NCI-H1417 treated with DMSO at 0.1 percent for 48 hours (cell line): ENCODE measurements around the gene BACE2.
"Not testable (repeated sequence)": the region's sequence is repeated elsewhere in the genome, so short reads cannot be mapped to it uniquely, and the experiment has no call there.

Experiments used
- DNase-seq: peaks from one replicate; lab custom pipeline; 2025; lab: John Stamatoyannopoulos, UW

Gene BACE2

GRCh38 chr21:41185802-41186201, 17.8 kb downstream of the BACE2 start:
- DNase-seq = no peak

DNA sequence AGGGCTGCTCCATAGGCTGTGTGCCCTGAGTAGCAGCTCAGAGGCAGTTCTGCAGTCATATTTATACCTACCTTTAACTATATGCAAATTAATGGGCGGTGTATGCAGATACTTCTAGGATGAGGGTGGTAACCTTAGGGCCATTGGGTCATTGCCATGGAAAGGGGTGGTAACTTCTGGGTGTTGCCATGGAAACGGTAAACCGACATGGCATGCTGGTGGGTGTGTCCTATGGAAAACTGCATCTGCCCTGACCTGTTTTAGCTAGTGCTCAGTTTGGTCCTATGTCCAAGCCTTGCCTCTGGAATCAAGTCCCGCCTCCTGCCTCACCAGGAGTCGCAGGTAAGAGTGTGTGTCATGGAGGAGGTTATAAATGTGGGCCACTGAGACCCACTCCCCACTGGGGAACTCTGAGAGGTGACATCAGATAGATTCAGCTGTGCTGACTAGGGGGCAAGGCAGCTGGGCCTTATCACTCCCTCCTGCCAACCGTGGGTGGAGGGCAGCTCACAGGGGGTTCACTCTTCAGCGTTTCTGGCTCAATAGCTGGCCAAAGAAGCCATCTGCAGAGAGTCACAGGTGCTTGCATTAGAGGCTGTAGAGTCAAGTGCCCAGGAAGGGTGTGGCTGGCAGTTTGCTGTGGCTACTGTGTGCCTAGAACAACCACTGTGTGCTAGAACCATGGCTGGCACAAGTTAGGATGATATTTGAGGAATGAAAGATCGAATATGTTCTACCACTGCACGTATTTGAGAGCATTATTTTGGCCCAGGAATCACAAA, 19.0 kb downstream of the BACE2 start:
- no peak for DNase-seq

GRCh38 chr21:41187537-41188025, 19.6 kb downstream of the BACE2 start:
- no peak for DNase-seq

DNA sequence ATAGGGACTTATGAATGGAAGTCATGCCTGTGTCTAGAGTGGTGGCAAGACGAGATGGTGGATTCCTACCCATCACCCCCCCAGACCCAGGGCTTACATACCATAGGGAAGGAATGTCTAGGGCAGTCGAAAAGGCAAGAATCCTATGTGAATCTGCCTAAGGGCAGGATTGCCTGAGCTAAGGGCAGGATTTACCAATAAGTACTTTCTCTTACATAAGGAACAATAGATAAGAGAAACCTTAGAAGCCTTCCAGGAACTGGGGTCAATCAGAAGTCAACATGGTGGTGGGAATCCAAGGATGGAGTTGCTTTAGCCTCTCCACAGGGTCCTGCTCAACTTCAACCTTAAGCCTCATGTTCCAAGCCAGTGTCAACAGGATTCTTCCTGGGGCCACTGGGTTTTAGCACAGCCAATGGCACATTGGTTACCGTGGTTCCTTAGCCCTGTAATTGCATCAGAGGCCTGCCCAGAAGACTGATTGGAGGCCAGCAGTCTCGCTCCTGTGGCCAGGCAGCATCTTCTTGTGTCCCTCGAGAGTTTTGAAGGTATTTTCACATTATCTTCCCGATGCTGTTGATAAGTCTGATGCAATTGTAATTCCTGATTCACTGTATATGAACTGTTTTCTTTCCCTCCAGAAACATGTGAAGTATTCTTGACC, 20.7 kb downstream of the BACE2 start:
- no peak for DNase-seq

DNA sequence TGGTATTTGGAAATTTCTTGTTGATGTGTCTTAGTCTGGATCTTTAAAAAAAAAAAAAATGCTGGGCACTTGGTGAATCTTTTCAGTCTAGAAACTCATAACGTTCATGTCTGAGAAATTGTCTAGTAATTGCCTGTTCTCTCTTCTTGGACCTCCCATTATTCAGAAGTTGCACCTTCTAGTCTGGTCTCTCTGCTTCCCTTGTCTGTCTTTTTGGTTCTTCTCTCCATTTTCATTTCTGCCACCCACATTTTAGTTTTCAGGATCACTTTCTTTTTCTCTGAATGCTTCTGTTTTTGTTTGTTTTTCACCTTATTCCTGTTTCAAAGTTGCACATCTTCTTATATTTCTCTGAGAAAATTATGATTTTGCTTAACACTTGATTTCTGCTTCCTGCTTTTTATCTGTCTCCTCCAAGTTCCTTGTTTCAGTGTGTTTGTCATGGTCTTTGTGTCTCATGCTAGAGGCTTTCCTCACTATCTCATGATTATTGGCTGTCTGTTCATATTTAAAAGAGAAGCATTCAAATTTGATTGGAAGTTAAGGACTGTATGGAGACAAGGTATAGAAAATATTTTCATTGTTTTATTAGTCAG, 21.3 kb downstream of the BACE2 start:
- DNase-seq = no peak

DNA sequence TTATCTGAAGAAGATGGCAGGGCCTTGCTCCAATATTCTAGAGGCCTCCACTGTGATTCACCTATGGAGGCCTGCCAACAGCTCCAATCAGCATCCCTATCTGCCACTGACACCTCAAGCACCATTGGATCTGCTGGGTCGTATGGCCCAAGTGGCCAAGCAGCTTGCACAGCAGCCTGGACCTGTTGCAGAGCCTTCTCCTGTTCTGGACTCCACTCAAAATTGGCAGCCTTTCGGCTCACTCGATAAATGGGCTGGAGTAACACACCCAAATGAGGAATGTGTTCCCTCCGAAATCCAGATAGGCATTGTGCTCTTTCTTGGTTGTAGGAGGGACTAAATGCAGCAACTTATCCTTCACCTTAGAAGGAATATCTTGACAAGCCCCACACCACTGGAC, 24.6 kb downstream of the BACE2 start:
- DNase-seq = not testable (repeated sequence)

DNA sequence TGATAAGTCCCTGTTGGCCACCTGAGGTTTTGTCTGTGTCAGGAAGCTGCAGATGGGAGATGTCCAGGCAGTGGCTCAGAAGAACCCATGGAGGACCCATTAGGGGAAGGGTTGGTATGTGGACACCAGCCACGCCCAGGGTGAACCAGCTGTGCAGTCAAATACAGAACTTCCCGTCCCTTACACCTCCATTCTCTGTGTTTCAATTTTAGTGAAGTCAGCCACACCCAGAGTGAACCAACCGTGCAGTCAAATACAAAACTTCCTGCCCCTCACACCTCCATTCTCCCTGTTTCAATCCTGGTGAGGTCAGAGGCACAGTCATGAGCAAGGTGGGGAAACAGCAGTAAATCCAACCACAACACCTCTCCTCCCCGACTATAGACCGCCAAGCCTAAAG, 27.4 kb downstream of the BACE2 start:
- DNase-seq = no peak

GRCh38 chr21:41196993-41197392, 29.0 kb downstream of the BACE2 start:
- DNase-seq = no peak

DNA sequence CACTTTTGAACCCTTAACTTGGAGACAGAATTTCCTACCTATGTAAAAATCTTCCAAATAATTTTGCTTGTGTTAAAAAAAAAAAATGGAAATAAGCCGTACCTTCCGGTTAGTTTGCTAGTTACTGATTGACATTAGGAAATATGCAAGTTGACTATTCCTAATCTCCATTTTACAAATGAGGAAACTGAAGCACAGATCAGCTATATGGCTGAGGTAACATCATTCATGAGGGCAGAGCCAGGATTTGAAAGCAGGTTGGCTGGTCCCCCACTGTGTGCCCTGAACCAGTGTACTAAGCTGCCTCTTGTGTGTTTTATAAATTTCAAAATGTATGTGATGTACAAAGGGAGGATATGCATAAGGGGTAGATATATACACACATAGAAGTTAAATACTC, 29.6 kb downstream of the BACE2 start:
- DNase-seq = no peak

DNA sequence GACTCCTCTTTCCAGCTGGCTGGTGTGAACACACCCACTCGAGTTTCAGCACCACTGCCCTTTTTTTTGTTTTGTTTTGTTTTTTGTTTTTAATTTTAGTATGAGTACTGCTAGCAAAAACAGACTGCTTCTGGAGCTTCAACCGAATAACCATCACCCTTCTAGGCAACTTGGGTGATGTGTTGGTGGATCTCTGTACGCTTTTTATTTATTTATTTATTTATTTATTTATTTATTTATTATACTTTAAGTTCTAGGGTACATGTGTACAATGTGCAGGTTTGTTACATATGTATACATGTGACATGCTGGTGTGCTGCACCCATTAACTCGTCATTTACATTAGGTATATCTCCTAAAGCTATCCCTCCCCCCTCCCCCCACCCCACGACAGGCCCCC, 30.7 kb downstream of the BACE2 start:
- not testable (repeated sequence) for DNase-seq

DNA sequence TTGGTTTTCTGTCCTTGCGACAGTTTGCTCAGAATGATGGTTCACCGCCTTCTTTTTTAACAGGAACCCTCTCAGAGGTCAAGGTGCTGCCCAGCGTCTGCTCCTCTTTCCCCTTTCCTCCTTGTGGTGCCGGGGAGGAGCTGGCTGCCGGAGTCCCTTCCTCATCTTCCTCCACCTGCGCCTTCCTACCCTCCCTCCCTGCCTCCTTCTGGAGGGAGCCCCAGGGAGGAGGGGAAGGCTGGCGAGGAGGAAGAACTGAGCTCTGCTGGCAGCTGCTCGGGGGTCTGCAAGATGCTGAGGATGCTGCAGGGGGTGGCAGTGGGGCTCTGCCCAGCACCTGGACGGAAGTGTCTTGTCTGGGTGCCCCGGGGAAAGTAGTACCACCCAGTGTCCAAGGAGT, 31.2 kb downstream of the BACE2 start:
- no peak for DNase-seq

DNA sequence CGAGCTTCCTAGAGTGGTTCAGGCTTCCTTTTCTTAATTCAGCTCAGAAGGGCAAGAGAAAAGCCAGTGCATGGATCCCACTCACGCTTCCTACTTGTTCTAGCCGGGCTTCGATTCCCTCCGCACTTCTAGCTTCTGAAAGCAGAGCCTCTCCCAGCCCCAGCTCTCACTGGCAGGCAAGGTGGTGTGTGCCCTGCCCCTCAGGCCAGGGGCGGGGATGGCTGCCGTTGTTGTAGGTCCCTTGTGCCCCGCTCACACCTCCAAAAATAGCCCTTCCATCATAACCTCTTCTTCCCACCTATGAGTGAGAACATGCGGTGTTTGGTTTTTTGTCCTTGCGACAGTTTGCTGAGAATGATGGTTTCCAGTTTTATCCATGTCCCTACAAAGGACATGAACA, 31.6 kb downstream of the BACE2 start:
- no peak for DNase-seq

GRCh38 chr21:41201385-41201784, 33.4 kb downstream of the BACE2 start:
- no peak for DNase-seq

GRCh38 chr21:41204736-41205135, 36.8 kb downstream of the BACE2 start:
- no peak for DNase-seq

DNA sequence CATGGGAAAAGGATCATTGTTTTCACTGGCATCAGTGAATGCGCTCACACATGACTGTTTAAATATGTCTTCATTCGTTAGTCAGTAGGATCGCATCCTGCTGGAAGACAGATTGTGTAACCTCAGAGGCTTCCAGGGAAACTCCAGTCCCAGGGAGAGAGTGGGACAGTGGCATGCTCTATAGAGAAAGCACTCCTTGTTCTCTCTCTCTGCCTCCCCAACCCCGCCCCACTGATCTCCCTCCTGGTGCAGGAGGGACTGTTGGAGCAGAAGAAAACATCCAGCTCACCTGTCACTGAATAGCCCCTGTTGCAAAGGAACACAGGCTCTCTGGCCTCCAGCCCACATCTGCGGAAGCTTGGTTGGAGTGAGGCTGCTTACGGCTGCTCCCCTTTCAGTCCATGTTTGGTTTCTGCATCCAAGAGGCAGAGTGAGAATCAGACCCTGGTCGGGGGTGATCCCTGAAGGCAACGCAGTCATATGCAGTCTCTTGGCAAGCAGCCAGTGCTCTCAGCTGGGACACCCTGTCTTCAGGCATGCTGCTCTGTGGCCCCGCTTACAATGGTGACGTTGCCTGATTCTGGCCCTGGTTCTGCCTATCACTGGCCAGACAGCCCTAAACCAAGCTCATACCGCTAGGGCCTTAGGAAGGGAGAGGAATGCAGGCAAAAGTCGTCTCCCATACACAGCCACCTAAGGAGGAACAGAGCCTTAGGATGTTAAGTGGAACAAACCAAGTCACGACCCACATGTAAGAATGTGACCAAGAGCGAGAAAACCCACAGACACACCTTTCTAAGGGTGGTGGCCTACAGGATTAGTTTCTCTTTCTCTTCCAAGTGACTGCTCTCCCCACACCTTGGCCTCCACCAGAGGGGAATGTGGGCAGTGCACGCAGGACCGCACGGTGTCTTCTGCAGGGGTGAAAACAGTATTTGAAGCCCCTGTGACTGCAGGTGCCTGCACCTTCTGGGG, 39.7 kb downstream of the BACE2 start:
- DNase-seq = no peak

DNA sequence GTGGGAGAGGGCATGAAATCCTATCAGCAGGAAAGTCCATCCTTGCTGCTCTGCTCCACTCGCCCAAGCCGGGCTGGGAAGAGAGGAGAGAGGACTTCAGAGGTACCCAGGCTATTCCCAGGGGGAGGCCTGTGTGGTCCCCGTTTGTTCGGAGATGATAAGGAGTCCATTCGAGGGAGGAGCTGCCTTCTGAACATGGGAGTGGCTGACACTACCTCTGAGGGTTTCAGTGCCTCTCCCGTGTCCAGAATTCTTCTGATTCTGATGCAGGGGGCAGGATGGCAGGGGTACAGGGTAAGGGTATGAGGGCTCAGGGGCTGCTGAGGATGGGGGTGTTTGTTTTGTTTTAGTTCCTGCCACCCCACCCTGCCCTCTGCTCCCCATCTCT, 40.4 kb downstream of the BACE2 start:
- no peak for DNase-seq

GRCh38 chr21:41209016-41209619, 41.2 kb downstream of the BACE2 start:
- DNase-seq = no peak

DNA sequence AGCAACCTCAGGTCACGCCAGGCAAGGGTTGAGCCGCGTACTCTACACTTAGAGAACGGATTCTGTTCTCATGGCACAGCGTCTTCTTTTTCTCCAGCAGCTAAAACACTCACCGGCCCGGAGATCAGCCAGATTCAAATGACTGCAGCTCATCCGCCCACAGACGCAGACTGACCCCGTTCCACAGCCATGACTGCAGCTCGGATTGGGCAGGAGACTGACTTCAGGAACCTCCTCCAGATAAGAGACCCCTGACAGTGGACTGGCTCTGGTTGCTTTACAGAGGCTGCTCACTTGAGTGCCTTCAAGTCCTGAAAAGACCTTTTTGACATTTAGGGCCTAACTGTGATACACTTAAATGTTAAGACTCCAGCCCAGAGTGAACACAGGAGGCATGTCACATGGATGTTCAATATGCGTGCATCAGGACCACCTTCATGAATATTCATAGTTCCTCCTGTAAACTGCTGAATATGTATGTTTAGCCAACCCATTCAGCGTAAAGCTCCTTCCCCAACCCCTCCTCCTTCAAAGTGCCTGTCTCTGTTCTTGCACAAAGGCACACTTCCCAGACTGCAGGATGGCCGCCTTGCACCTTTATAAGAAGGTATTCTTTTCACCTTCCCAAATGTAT, 42.6 kb downstream of the BACE2 start:
- no peak for DNase-seq

DNA sequence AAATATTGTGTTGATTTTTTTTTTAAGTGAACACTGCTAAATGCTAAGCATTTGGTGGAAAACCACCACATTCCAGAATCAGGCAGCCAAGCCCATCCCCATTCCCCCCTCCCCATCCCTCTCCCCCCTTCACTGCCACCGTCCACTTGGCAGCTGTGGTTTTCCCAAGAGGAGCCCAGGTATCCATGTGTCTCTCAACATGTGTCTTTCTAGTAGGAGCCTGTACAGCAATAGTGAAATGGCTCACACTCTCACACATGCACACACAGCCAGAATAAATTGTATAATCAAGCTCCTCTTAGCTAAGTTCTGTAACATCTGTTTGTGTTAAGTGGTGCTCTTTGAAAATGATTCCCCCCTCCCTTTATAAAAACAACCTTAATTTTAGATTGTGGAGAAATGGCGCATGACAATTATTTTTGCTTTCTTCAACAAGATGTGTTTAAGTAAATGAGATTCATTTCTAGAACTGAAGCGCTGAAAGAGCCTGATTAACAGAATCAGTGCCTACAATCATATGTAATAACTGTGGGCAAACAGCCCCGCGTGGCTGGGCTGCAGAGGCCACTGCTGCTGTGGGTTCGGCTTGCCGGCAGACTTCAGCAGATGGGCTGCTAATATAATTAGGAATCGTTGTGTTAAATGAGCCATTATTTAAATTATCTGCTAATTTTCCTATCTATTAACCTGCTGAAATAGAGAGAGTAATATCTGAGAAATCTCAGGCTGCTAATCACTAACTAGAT, 43.3 kb downstream of the BACE2 start:
- no peak for DNase-seq

GRCh38 chr21:41213021-41213420, 45.1 kb downstream of the BACE2 start:
- DNase-seq = no peak
